ENCODE results near the gene TWSG1.

Gene TWSG1

GRCh38 chr18:9334329-9334972 lies at the start of gene TWSG1:
Gene TWSG1 (plus strand): TSS chr18:9334773. CDS start chr18:9337230, 2,457 bp downstream.
- DNase-seq (ENCODE audit: low read depth in 2 of 2), result peak; percentile 83 to 90

DNA sequence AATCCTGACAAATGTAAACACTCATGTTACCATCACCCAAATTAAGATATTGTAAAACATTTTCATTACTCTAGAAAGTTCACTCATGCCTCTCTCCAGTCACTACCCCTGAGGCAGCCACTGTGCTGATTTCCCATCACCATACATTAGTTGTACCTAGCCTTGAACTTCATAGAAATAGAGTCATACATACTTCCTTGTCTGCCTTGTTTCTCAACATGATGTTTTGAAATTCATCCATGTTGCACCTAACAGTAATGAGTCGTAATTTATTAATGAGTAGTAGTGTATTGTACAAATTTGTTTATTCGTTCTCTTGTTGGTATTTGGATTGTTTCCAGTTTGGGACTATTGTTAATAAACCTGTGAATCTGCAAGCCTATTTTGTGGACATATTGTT lies 49.0 kb upstream of the TWSG1 start:
- no peak for DNase-seq (ENCODE audit: low read depth in 2 of 2)

GRCh38 chr18:9287036-9287435 lies 47.5 kb upstream of the TWSG1 start:
- DNase-seq (ENCODE audit: low read depth in 2 of 2), result no peak

- no peak for DNase-seq (ENCODE audit: low read depth in 2 of 2)
Measured at GRCh38 chr18:9289698-9290097, 44.9 kb upstream of the TWSG1 start.

- DNase-seq (ENCODE audit: low read depth in 2 of 2), result no peak
Measured at GRCh38 chr18:9290156-9290555, 44.4 kb upstream of the TWSG1 start.

DNA sequence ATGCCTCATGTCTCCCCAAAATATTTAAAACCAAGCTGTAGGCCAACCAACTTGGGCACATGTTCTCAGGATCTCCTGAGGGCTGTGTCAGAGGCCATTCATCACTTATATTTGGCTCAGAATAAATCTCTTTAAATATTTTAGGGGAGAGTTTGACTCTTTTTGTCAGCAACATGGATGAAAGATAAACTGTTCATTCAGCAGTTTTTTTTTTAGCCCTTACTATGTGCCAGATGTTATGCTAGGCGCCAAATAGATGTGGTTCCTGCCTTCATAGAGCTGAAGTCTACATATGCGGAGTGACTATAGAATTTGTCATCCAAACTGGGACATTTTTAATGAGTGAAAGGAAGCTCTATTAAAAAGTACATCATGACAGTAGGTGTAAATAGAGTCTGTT lies 42.5 kb upstream of the TWSG1 start:
- no peak for DNase-seq (ENCODE audit: low read depth in 2 of 2)

DNA sequence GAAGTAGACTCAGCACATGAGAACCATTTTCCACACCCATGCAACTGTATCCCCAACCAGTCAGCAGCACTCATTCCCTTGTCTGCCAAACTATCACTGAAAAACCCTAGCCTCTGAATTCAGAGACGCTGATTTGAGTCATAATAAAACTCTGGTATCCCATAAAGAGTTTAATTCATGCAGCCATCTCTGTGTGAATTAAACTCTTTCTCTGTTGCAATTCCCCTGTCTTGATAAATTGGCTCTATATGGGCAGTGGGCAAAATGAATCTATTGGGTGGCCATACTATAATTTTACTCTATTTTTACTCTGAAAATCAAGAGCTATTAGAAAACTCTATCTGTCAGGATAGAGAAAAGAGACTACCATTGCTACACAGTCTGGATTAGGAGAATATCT lies 40.6 kb upstream of the TWSG1 start:
- no peak for DNase-seq (ENCODE audit: low read depth in 2 of 2)

- no peak for DNase-seq (ENCODE audit: low read depth in 2 of 2)
Measured at GRCh38 chr18:9296233-9297006, 38.2 kb upstream of the TWSG1 start.

DNA sequence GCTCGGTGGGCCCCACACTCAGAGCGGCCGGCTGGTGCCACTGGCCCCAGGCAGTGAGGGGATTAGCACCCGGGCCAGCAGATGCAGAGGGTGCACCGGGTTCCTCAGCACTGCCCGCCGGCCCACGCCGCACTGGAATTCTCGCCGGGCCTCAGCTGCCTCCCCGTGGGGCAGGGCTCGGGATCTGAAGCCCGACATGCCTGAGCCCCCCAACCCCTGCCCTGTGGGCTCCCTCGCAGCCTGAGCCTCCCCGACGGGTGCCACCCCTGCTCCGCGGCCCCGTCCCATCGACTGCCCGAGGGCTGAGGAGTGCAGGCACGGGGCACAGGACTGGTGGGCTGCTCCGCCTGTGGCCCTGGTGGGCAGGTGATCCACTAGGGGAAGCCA lies 37.6 kb upstream of the TWSG1 start:
- no peak for DNase-seq (ENCODE audit: low read depth in 2 of 2)

DNA sequence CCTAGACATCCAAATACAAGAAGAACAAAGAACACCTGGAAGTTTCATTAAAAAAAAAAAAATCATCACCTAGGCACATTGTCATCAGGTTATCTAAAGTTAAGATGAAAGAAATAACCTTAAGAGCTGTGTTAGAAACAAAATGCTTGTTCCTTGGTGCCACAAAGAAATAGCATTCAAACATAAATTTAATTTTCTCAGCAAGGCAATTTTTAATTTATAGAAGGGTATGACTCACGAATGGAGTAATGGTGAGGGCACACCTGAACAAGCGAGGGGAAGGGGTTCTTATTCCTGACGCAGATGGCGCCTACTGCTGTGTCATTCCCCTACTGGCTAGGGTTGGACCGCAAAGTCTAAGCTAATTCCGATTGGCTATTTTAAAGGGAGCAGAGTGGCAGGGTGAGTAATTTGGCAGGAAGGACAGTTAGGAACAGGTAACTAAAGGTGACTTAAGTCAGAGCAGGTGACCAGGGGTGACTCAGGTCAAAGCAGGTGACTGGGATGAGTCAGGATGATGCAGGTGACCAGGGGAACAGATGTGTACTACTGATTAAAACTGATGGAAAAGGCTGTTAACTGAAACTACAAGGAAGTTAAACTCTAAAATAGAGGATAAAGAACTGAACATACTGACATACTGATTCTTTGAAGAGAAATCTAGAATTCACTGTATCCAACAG lies 30.0 kb upstream of the TWSG1 start:
- DNase-seq (ENCODE audit: low read depth in 2 of 2), result no peak

GRCh38 chr18:9319333-9319732 lies 15.2 kb upstream of the TWSG1 start:
- no peak for DNase-seq (ENCODE audit: low read depth in 2 of 2)

- DNase-seq (ENCODE audit: low read depth in 2 of 2), result no peak
Measured at GRCh38 chr18:9321017-9321452, 13.5 kb upstream of the TWSG1 start.

- no peak for DNase-seq (ENCODE audit: low read depth in 2 of 2)
Measured at GRCh38 chr18:9321736-9322135, 12.8 kb upstream of the TWSG1 start.

DNA sequence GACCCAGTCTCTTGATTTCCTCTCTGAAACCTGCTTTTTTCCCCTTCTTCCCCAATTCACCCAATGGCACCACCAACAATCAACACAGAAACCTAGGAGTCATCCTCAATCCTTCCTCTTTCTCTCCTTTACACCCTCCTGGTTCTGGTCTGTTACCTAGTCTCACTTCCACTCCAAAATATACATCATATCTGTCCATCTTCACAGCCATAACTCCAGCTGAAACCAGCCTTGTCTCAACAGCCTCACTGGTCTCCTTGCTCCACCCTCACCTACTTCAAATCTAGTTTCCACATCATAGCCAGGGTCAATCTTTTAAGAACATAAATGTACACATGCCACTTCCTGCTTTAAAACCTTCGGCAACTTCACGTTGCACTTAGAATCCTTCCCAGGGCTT lies 11.8 kb upstream of the TWSG1 start:
- DNase-seq (ENCODE audit: low read depth in 2 of 2), result no peak

- no peak for DNase-seq (ENCODE audit: low read depth in 2 of 2)
Measured at GRCh38 chr18:9323750-9324445, 10.7 kb upstream of the TWSG1 start.

DNA sequence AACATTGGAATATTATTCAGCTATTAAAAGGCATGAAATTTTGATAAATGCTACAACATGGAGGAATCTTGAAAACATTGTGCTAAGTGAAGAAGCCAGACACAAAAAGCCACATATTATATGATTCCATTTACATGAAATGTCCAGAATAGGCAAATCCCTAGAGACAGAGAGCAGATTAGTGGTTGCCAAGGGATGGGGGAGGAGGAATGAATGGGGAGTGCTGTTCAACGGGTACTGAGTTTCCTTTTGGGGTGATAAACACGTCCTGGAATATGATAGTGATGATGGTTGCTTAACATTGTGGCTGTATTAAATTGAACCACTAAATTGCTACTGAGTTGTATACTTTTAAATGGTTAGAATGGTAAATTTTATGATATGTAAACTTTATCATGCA lies 8.9 kb upstream of the TWSG1 start:
- DNase-seq (ENCODE audit: low read depth in 2 of 2), result no peak

DNA sequence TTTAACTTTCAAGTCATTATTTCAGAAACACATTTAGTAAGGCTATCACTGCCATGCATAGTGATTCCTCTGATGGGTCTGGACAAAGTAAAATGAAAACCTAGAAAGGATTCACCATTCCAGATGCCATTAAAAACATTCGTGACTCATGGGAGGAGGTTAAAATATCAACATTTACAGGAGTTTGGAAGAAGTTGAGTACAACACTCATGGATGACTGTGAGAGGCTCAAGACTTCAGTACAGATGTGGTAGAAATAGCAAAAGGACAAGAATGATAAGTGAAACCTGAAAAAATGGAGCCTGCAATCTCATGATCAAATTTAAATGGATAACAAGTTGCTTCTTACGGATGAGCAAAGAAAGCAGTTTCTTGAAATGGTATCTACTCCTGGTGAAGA lies 5.8 kb upstream of the TWSG1 start:
- DNase-seq (ENCODE audit: low read depth in 2 of 2), result no peak

- no peak for DNase-seq (ENCODE audit: low read depth in 2 of 2)
Measured at GRCh38 chr18:9329471-9329870, 5.1 kb upstream of the TWSG1 start.

GRCh38 chr18:9330419-9330818 lies 4.2 kb upstream of the TWSG1 start:
- DNase-seq (ENCODE audit: low read depth in 2 of 2), result no peak

DNA sequence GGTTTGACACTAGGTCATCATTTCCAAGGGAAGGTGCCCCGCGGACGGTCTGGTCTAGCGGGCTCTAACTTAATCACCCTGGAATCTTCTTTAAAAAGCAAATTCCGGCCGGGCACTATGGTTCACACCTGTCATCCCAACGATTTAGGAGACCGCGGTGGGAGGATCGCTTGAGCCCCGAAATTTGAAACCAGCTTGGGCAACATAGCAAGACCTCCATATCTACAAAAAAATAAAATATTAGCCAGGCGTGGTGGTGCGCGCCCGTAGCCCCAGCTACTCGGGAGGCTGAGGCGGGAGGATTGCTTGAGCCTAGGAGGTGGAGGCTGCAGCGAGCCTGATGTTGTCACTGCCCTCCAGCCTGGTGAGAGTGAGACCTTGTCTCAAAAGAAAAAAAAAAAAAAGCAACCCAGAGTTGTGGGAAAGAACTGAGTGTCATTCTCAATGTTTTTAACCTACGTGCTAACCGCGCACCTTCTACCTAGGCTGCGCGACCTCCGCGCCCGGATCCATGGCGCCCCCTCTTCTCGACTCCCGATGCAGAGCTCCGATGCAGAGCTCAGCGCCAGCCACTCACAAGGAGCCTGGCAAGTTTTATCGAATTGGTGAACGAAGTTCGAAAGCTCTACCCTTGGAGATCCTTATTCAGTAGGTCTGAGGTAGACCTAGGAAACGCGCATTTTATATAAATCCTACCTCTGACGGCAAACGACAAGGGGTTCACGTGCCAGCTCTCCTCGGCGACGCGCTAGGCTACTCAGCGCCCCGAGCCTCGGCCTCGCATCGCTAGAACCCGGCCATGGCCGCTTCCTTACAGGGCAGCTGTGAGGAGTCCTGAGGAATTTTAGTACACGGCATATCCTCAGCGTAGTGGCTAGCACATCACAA lies 888 bp upstream of the TWSG1 start:
- DNase-seq (ENCODE audit: low read depth in 2 of 2), result peak in 1 of 2 donors; percentile 7

DNA sequence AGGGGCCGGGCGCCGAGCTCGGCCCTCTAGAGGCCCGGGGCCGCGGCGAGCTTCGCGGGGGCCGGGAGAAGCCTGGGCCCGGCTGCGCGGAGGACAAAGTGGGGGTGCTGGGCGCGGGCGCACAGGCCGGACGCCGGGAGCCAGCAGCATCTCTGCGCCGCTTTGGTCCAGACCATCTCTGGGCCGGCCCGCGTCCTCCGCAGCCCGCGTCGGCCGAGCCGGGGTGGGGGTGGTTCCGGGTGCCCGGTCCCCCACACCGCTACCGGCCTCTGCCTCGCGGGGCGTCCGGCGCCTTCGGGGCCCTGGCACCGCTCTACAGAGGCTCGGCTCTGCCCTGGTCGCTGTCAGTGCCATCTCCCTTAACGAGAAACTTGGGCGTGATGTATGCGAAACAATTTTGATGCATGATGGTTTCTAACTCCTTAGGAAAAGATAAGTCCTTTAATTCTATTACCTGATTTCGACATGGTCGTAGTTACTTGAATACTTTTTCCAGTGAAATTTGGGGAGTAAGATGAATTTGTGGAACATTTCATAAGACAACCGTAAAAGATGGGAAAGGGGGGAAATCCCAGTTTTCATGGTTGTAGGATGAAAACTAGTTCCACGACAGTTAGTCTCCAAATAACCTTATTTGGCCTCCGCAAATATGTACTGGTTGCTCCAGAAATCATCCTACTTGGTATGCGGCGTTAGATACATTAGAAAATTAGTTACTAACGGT lies 562 bp downstream of the TWSG1 start:
- peak; percentile 28 to 30 for DNase-seq (ENCODE audit: low read depth in 2 of 2)

All from stimulated activated CD8-positive, alpha-beta memory T cell treated with anti-CD3 and anti-CD28 coated beads, Interleukin-2, amount 100 ng/mL, for 48 hours (primary cell).